Stomach smooth muscle (tissue), 2 donors: ENCODE data around the gene FRAT2.

Experiments used
- H3K27ac ChIP-seq: one replicate; pipeline ENCODE4 v1.7.0; 2013; ENCODE audit warnings: mild to moderate bottlenecking, low read length, inconsistent platforms
- H3K27me3 ChIP-seq, 2 donors: one replicate each; pipeline ENCODE4 v1.7.0; 2013; ENCODE audit warnings: low read length in 2 of 2; ENCODE audit not compliant: insufficient read depth in 2 of 2, control insufficient read depth in 1 of 2
- H3K36me3 ChIP-seq, 2 donors: one replicate each; pipeline ENCODE4 v1.7.0; 2013; ENCODE audit warnings: low read length in 2 of 2; ENCODE audit not compliant: control insufficient read depth in 2 of 2, insufficient read depth in 2 of 2
- H3K4me1 ChIP-seq: one replicate; pipeline ENCODE4 v1.7.0; 2013; ENCODE audit warnings: low read length; ENCODE audit not compliant: control insufficient read depth, insufficient read depth
- H3K4me3 ChIP-seq, 2 donors: one replicate each; pipeline ENCODE4 v1.7.0; 2013; ENCODE audit warnings: low read length in 2 of 2
- H3K9ac ChIP-seq, 2 donors: one replicate each; pipeline ENCODE4 v1.7.0; 2013; ENCODE audit warnings: low read length in 2 of 2, mild to moderate bottlenecking in 1 of 2
- H3K9me3 ChIP-seq, 2 donors: one replicate each; pipeline ENCODE4 v1.7.0; 2013; ENCODE audit warnings: low read length in 2 of 2; ENCODE audit not compliant: control insufficient read depth in 2 of 2
- donor health status: healthy.
- donor health status: Pancreatic carcinoma.

Gene FRAT2

DNA sequence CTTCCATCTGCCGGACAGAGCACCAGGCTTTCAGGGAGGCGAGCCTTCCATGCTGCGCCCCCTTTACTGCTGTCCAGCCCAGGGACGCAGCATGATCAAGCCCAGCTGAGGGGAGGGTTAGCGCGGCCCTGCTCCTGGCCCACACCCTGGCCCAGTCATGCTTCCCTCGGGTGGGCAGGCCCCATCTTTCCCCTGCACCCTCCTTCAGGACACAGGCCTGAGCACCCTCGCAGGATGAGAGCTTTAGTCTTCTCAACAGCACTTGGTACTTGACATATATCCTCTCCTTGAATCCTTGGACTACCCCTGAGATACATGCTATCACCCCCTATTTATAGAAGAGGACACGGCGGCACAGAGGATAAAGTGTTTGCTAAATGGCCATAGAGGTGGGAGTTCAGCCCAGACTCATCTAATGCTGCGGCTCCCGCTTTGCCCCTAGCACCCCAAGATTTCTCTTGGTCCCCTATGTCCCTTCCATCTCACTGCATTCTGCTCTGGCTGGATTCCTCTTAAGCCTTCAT lies 32.7 kb upstream of the FRAT2 start:
- Histone ChIP-seq H3K27ac (no peak overlapping the region), H3K27me3 (no peaks in the 10 kb centered on the region), H3K4me1 (no peaks in the 10 kb centered on the region), H3K9me3 (no peaks in the 10 kb centered on the region), H3K36me3 (peaks cover 23 to 43% of the 10 kb centered on the region in 2 donors), H3K9ac (no peak overlapping the region), H3K4me3 (no peak overlapping the region)

DNA sequence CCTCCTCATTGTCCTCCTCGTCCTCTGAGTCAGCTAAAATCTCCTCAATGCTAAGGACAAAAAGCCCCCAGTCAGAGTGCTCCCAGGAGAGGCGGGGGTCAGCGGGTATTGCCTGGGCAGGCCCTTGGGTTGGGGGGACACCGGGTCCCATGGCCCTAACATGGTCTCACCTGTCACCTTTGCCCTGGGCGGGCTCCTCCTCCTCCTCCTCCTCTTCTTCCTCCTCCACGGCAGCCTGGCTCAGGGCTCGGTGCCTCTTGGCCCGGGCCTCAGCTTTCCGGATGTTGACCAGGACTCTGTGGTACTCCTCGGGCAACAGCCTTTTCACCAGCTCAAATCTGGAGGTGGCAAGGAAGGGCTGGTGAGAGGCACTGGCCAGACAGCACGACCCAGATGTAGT lies 32.0 kb upstream of the FRAT2 start:
- Histone ChIP-seq H3K9me3 (no peaks in the 10 kb centered on the region), H3K27ac (no peak overlapping the region), H3K36me3 (peaks cover 20 to 39% of the 10 kb centered on the region in 2 donors), H3K27me3 (no peaks in the 10 kb centered on the region), H3K9ac (no peak overlapping the region), H3K4me3 (no peak overlapping the region), H3K4me1 (no peaks in the 10 kb centered on the region)

DNA sequence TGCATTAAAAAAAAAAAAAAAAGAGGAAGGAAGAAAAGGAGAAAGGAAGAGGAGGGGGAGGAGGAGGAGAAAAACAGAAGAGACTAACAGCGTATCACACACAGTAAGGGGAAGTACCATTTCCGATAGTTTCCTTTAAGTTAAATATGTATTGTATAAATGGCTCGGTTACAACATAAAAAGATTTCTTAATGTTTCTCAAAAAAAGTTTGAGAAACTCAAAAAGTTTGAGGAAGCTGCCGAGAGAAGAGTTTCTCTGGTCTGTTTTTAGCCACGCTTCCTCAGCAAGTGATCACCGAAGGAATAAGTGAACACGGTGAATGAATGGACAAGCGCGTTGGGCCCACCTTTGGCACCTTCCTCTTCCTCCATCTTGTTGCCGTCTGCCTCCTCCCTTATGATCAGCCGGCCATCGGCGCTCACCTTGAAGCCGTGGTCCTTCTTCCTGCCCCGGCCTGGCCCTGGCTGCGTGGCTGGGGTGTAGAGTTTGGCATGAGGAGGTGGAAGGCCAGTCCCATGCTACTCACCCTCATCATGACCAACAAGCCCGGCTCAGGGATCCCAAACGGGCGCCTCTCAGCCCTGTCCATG lies 31.3 kb upstream of the FRAT2 start:
- H3K9me3 ChIP-seq: no peaks in the 10 kb centered on the region
- no peak overlapping the region for H3K9ac ChIP-seq
- no peaks in the 10 kb centered on the region for H3K4me1 ChIP-seq
- no peak overlapping the region for H3K4me3 ChIP-seq
- H3K27ac ChIP-seq: no peak overlapping the region
- peaks cover 19 to 32% of the 10 kb centered on the region in 2 donors for H3K36me3 ChIP-seq
- H3K27me3 ChIP-seq: no peaks in the 10 kb centered on the region

DNA sequence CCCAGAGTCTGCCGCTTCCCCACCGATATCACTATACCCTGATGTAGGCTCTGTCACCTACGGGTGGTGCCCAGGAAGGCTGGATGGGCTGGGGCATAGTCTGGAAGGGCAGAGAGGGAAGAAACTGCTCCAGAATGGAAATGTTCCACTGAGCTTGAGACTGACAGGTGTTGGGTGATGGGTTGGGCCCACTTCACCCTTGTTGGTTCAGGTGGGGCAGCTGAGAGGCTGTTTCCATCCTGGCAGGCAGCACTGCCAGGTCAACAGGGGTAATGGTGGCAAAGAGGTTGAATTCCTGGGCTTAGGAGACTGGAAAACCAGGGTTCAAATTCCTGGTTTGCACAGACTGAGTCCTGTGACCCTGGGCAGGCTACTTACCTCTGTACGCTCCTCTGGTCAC lies 28.5 kb upstream of the FRAT2 start:
- H3K36me3 ChIP-seq: peaks cover 18 to 22% of the 10 kb centered on the region in 2 donors

DNA sequence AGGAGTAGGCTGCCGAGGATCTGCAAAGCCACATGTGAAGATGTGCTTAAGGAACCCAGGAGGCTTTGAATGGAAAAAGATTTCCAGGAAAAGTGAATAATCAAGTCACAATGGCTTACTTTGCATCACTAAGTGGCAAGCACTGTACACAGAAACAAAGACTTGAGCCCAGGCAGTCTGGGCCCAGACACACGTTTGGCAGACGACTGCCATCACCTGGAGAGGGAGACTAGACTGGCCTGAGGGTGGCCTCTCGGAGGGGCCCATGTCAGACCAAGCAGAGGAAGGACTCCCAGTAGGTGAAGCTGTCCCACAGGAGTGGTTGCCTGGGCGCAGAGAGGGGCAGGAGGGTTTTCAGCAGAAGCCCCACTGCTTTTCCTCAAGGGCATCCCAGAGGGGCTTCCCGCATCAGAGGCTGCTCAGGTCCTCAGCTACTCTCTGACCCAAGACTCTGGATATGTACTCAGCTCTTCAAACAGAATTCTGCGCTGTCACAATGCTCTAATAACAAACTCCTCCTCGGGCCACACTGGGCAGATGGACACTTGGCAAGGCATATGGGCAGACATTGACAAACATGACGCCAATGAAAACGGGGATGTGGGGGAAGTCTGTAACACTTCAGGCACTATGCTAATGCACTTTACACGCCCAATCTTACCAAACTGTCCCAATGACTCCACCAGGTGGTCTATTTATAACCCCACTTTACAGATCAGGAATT lies 27.9 kb upstream of the FRAT2 start:
- H3K36me3 ChIP-seq: peaks cover 18 to 22% of the 10 kb centered on the region in 2 donors
- H3K4me3 ChIP-seq: no peak overlapping the region
- H3K27me3 ChIP-seq: no peaks in the 10 kb centered on the region
- no peak overlapping the region for H3K9ac ChIP-seq
- H3K9me3 ChIP-seq: no peaks in the 10 kb centered on the region
- H3K27ac ChIP-seq: no peak overlapping the region
- H3K4me1 ChIP-seq: no peaks in the 10 kb centered on the region

More for the DNA sequence above, 28.5 kb upstream of the FRAT2 start:
- no peaks in the 10 kb centered on the region for H3K9me3 ChIP-seq
- H3K9ac ChIP-seq: no peak overlapping the region
- no peaks in the 10 kb centered on the region for H3K4me1 ChIP-seq
- no peaks in the 10 kb centered on the region for H3K27me3 ChIP-seq
- no peak overlapping the region for H3K27ac ChIP-seq
- no peak overlapping the region for H3K4me3 ChIP-seq

DNA sequence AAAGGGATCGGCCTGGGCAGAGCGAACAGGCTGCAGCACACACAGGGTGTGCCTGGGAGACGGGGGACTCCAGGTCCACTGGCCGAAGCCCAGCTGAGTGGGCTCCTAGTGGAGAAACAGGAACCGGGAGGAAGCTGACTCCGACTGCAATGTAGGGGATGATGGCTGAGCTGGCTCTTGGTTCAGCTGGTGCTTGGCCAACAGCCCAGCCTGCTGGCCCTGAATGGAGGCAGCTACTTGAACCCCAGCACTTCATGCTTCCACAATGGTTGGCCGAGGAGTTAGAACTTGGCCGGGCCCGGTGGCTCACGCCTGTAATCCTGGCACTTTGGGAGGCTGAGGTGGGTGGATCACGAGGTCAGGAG lies 27.0 kb upstream of the FRAT2 start:
- Histone ChIP-seq H3K9ac (no peak overlapping the region), H3K27me3 (no peaks in the 10 kb centered on the region), H3K9me3 (no peaks in the 10 kb centered on the region), H3K27ac (no peak overlapping the region), H3K4me1 (no peaks in the 10 kb centered on the region), H3K4me3 (no peak overlapping the region), H3K36me3 (peaks cover 20 to 24% of the 10 kb centered on the region in 2 donors)

DNA sequence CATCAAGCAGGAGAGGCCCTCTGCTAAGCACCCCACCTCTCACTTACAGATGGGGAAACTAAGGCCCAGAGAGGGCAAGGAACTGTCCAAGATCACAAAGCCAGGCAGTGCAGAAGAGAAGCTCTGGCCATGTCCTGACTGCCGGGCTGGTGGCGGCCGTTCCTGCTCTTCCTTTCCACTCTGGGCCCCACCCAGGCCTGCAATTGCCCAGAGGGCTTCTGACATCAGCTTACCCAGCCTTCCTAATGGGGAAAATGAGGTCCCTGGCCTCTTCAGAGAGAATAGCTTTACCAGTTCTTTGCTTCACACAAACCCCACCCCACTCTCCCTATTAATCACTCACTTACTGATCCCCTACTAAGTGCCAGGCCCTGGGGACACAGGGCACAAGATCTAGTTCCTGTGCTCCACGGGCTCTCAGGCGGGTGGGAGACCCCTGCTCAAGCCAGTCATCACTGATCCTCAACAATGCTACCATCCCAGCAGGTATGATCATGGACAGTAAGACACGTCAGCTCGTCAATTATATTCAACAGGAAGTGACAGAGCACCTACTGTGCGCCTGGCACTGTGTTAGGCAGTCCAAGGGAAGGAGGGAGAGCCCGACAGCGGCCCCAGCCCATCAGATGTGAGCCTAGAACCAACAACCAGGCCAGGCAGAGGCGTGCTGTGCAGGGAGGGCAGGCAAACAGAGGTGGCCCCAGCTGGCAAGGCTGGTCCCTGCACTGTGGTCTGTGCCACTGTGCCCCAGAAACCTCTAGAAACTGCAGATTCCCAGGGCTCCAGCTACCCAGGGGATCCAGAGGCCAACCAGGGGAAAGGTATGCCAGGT lies 26.4 kb upstream of the FRAT2 start:
- Histone ChIP-seq H3K9ac (no peak overlapping the region), H3K4me1 (peaks cover 2% of the 10 kb centered on the region), H3K27ac (no peak overlapping the region), H3K4me3 (no peak overlapping the region), H3K27me3 (no peaks in the 10 kb centered on the region), H3K36me3 (peaks cover 23 to 24% of the 10 kb centered on the region in 2 donors), H3K9me3 (no peaks in the 10 kb centered on the region)

DNA sequence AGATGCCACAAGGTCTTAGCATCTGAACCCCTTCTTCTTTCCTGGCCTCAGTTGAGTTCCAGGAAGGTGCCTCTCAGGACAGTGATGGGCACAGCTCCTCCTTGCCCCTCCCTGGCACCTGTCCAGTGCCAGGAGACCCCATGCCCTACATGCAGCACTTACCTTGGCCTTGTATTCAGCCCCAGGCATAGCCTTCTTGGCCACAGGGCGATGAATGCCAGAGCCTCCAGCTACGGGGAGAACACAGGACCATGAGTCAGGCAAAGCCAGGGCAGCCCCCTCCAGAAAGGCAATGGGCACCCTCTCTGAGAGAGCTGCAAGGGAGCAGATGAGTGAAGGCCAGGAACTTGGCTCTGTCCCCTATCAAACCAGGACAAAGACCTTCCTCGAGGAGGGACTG lies 24.3 kb upstream of the FRAT2 start:
- peaks cover 20 to 21% of the 10 kb centered on the region in 2 donors for H3K36me3 ChIP-seq
- no peaks in the 10 kb centered on the region for H3K27me3 ChIP-seq
- H3K4me3 ChIP-seq: no peak overlapping the region
- peaks cover 5% of the 10 kb centered on the region for H3K4me1 ChIP-seq
- no peak overlapping the region for H3K9ac ChIP-seq
- no peak overlapping the region for H3K27ac ChIP-seq
- no peaks in the 10 kb centered on the region for H3K9me3 ChIP-seq

DNA sequence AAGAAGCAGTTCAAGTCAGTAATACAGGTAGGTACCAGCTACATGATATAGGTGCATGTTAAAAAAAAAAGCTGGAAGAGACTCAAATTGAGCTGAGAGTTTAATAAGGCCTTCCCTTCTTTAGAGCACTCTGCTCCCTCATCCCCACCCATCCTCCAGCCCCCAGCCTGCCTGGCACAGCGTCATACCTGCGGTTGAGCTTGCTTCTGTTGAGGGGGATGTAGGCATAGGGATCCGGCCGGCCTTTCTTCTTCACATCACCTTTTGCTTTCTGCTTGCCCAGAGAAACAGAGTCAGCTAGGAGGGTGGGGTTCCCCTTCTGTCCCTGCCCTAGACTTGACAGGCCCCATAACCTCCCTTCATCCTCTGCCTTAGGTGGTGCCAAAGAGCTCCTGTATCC lies 23.8 kb upstream of the FRAT2 start:
- Histone ChIP-seq H3K4me3 (no peak overlapping the region), H3K36me3 (peaks cover 17 to 18% of the 10 kb centered on the region in 2 donors), H3K9me3 (no peaks in the 10 kb centered on the region), H3K27ac (no peak overlapping the region), H3K9ac (no peak overlapping the region), H3K4me1 (peaks cover 5% of the 10 kb centered on the region), H3K27me3 (no peaks in the 10 kb centered on the region)

DNA sequence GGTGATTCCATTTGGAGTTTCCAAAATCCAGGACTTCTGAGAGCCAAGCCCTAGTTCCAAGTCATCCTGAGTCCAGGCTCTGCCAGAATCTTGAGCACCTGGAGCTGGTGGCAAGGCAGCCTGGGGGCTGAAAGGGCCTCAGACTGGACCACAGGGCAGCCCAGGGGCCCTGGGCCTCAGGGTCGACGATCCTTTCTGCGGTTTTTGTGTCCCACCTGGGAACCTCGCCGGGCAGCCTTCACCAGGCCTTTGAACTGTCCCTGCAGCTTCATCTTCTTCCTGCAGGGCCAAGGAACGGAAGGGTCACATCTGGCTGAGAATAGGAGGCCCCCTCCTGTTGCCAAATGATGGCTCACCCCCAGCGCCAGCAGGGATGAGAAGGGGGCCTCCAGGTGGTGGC lies 22.4 kb upstream of the FRAT2 start:
- H3K9ac ChIP-seq: no peak overlapping the region
- H3K4me1 ChIP-seq: peaks cover 5% of the 10 kb centered on the region
- no peak overlapping the region for H3K27ac ChIP-seq
- H3K4me3 ChIP-seq: no peak overlapping the region
- H3K36me3 ChIP-seq: peaks cover 15 to 19% of the 10 kb centered on the region in 2 donors
- H3K27me3 ChIP-seq: no peaks in the 10 kb centered on the region
- H3K9me3 ChIP-seq: no peaks in the 10 kb centered on the region
